ENCODE data around the gene HELZ.
"Not testable (repeated sequence)": the region's sequence is repeated elsewhere in the genome, so short reads cannot be mapped to it uniquely, and the experiment has no call there.

Gene HELZ

GRCh38 chr17:67044016-67044772 lies 200.8 kb downstream of the HELZ start, which contains the start of gene CACNG1:
Gene CACNG1 (plus strand): TSS chr17:67044554. CDS start chr17:67044661, 107 bp downstream.
- no peak for DNase-seq

- no peak for DNase-seq
These were observed 201.7 kb downstream of the HELZ start for GRCh38 chr17:67043283-67043682.

GRCh38 chr17:67041941-67042899 lies 202.8 kb downstream of the HELZ start:
- no peak for DNase-seq

GRCh38 chr17:67041531-67041930 lies 203.5 kb downstream of the HELZ start:
- no peak for DNase-seq

GRCh38 chr17:67041119-67041518 lies 203.9 kb downstream of the HELZ start:
- DNase-seq, result not testable (repeated sequence)

- DNase-seq, result no peak
These were observed 204.3 kb downstream of the HELZ start for GRCh38 chr17:67040652-67041051.

- DNase-seq, result no peak
These were observed 206.1 kb downstream of the HELZ start for GRCh38 chr17:67038861-67039365.

- no peak for DNase-seq
These were observed 209.6 kb downstream of the HELZ start for GRCh38 chr17:67035131-67036083.

GRCh38 chr17:67033613-67034012 lies 211.4 kb downstream of the HELZ start:
- DNase-seq, result no peak

GRCh38 chr17:67032985-67033384 lies 212.0 kb downstream of the HELZ start:
- no peak for DNase-seq

- DNase-seq, result no peak
These were observed 212.6 kb downstream of the HELZ start for GRCh38 chr17:67032382-67032781.

GRCh38 chr17:67030641-67031040 lies 214.4 kb downstream of the HELZ start:
- no peak for DNase-seq

GRCh38 chr17:67027031-67027628 lies 217.9 kb downstream of the HELZ start:
- no peak for DNase-seq

GRCh38 chr17:67026341-67026740 lies 218.7 kb downstream of the HELZ start:
- DNase-seq, result no peak

- DNase-seq, result no peak
These were observed 219.7 kb downstream of the HELZ start for GRCh38 chr17:67025216-67025792.

GRCh38 chr17:67024736-67025135 lies 220.3 kb downstream of the HELZ start:
- no peak for DNase-seq

- no peak for DNase-seq
These were observed 222.6 kb downstream of the HELZ start for GRCh38 chr17:67022451-67022810.

GRCh38 chr17:67021743-67022450 lies 223.1 kb downstream of the HELZ start:
- DNase-seq, result no peak

GRCh38 chr17:67021196-67021595 lies 223.8 kb downstream of the HELZ start:
- no peak for DNase-seq

Measured in NCI-H1930 (cell line).